Measurements from ENCODE around the gene KRTAP1-4. TPM values are rescaled to one million over a fixed set of nuclear protein-coding genes. Genes with fewer than 3 reads are reported as not detected.
"Not testable (repeated sequence)": the region's sequence is repeated elsewhere in the genome, so short reads cannot be mapped to it uniquely, and the experiment has no call there.

Gene KRTAP1-4
- total RNA-seq, 1 experiment from 2014 or later: not detected

GRCh38 chr17:41009301-41009760, 20.7 kb downstream of the KRTAP1-4 start:
- no peak for DNase-seq (ENCODE audit: extremely low read depth, low read depth)

- DNase-seq (ENCODE audit: extremely low read depth, low read depth): no peak
These were observed 21.2 kb downstream of the KRTAP1-4 start, which contains the start of gene KRTAP3-1 for GRCh38 chr17:41008811-41009210. KRTAP3-1 (minus strand) TSS chr17:41009128; CDS start chr17:41009074, 54 bp downstream.

GRCh38 chr17:41004397-41004796, 25.6 kb downstream of the KRTAP1-4 start:
- DNase-seq (ENCODE audit: extremely low read depth, low read depth): no peak

- no peak for DNase-seq (ENCODE audit: extremely low read depth, low read depth)
These were observed 26.1 kb downstream of the KRTAP1-4 start for GRCh38 chr17:41003926-41004325.

GRCh38 chr17:41002814-41003213, 27.2 kb downstream of the KRTAP1-4 start:
- no peak for DNase-seq (ENCODE audit: extremely low read depth, low read depth)

- DNase-seq (ENCODE audit: extremely low read depth, low read depth): no peak
These were observed 28.2 kb downstream of the KRTAP1-4 start for GRCh38 chr17:41001795-41002194.

- not testable (repeated sequence) for DNase-seq (ENCODE audit: extremely low read depth, low read depth)
These were observed 30.4 kb downstream of the KRTAP1-4 start, which contains the start of gene KRTAP3-2 for GRCh38 chr17:40999563-40999962. KRTAP3-2 (minus strand) TSS chr17:40999906; CDS start chr17:40999853, 53 bp downstream.

- DNase-seq (ENCODE audit: extremely low read depth, low read depth): no peak
These were observed 32.6 kb downstream of the KRTAP1-4 start for GRCh38 chr17:40997361-40997760.

- DNase-seq (ENCODE audit: extremely low read depth, low read depth): no peak
These were observed 33.2 kb downstream of the KRTAP1-4 start for GRCh38 chr17:40996829-40997228.

- no peak for DNase-seq (ENCODE audit: extremely low read depth, low read depth)
These were observed 34.9 kb downstream of the KRTAP1-4 start for GRCh38 chr17:40995116-40995515.

GRCh38 chr17:40993839-40994238, 36.2 kb downstream of the KRTAP1-4 start, which contains the start of gene KRTAP3-3:
KRTAP3-3 (minus strand) TSS chr17:40994164; CDS start chr17:40994097, 67 bp downstream.
- DNase-seq (ENCODE audit: extremely low read depth, low read depth): no peak

- DNase-seq (ENCODE audit: extremely low read depth, low read depth): no peak
These were observed 36.9 kb downstream of the KRTAP1-4 start for GRCh38 chr17:40993084-40993483.

- no peak for DNase-seq (ENCODE audit: extremely low read depth, low read depth)
These were observed 37.3 kb downstream of the KRTAP1-4 start for GRCh38 chr17:40992666-40993065.

GRCh38 chr17:40986920-40987319, 43.1 kb downstream of the KRTAP1-4 start:
- no peak for DNase-seq (ENCODE audit: extremely low read depth, low read depth)

- no peak for DNase-seq (ENCODE audit: extremely low read depth, low read depth)
These were observed 45.8 kb downstream of the KRTAP1-4 start, which contains the start of gene KRT40 for GRCh38 chr17:40984226-40984625. KRT40 (minus strand) TSS chr17:40984326; CDS start chr17:40984273, 53 bp downstream.

GRCh38 chr17:40981115-40981514, 48.9 kb downstream of the KRTAP1-4 start:
- DNase-seq (ENCODE audit: extremely low read depth, low read depth): no peak

GRCh38 chr17:40980596-40980995, 49.4 kb downstream of the KRTAP1-4 start:
- DNase-seq (ENCODE audit: extremely low read depth, low read depth): no peak

GRCh38 chr17:40980117-40980516, 49.9 kb downstream of the KRTAP1-4 start:
- DNase-seq (ENCODE audit: extremely low read depth, low read depth): no peak

Small RNA genes within 50 kb of the gene (small RNA-seq; reads per million reads assigned to genes)
- gene KRTAP3-4P: 0 reads per million in 2 experiments

Other genes starting within 250 kb of the KRTAP1-4 start
- gene KRT27, start 247.6 kb downstream of the KRTAP1-4 start, total RNA-seq (2014; rRNA removed; shearing (Covaris generic)): not detected in 2 replicates
- gene KRT28, start 230.2 kb downstream of the KRTAP1-4 start, total RNA-seq (2014; rRNA removed; shearing (Covaris generic)): not detected in 2 replicates
- 36.8 and 38.4 TPM in 2 replicates for gene KRT10, start 207.6 kb downstream of the KRTAP1-4 start, total RNA-seq (2014; rRNA removed; shearing (Covaris generic))
- gene KRT12, start 163.0 kb downstream of the KRTAP1-4 start, total RNA-seq (2014; rRNA removed; shearing (Covaris generic)): not detected in 2 replicates
- gene KRT20, start 145.0 kb downstream of the KRTAP1-4 start, total RNA-seq (2014; rRNA removed; shearing (Covaris generic)): not detected in 2 replicates
- gene KRT23, start 92.5 kb downstream of the KRTAP1-4 start, total RNA-seq (2014; rRNA removed; shearing (Covaris generic)): 0.07 TPM in 1 of 2 replicates, not detected in the other
- gene KRT39, start 63.2 kb downstream of the KRTAP1-4 start, total RNA-seq (2014; rRNA removed; shearing (Covaris generic)): not detected in 2 replicates
- not detected in 2 replicates for gene KRT40, start 45.9 kb downstream of the KRTAP1-4 start, total RNA-seq (2014; rRNA removed; shearing (Covaris generic))
- gene KRTAP3-3, start 36.0 kb downstream of the KRTAP1-4 start, total RNA-seq (2014; rRNA removed; shearing (Covaris generic)): not detected in 2 replicates
- gene KRTAP3-2, start 30.3 kb downstream of the KRTAP1-4 start, total RNA-seq (2014; rRNA removed; shearing (Covaris generic)): not detected in 2 replicates
- not detected in 2 replicates for gene KRTAP3-1, start 21.1 kb downstream of the KRTAP1-4 start, total RNA-seq (2014; rRNA removed; shearing (Covaris generic))
- not detected in 2 replicates for gene KRTAP1-5, start 3.0 kb downstream of the KRTAP1-4 start, total RNA-seq (2014; rRNA removed; shearing (Covaris generic))
- not detected in 2 replicates for gene KRTAP1-3, start 4.7 kb upstream of the KRTAP1-4 start, total RNA-seq (2014; rRNA removed; shearing (Covaris generic))
- gene KRTAP1-1, start 11.3 kb upstream of the KRTAP1-4 start, total RNA-seq (2014; rRNA removed; shearing (Covaris generic)): not detected in 2 replicates
- gene KRTAP2-1, start 17.1 kb upstream of the KRTAP1-4 start, total RNA-seq (2014; rRNA removed; shearing (Covaris generic)): not detected in 2 replicates
- gene KRTAP2-2, start 25.0 kb upstream of the KRTAP1-4 start, total RNA-seq (2014; rRNA removed; shearing (Covaris generic)): not detected in 2 replicates
- gene KRTAP2-3, start 29.9 kb upstream of the KRTAP1-4 start, total RNA-seq (2014; rRNA removed; shearing (Covaris generic)): not detected in 2 replicates
- gene KRTAP2-4, start 35.7 kb upstream of the KRTAP1-4 start, total RNA-seq (2014; rRNA removed; shearing (Covaris generic)): not detected in 2 replicates
- not detected in 2 replicates for gene KRTAP4-7, start 54.0 kb upstream of the KRTAP1-4 start, total RNA-seq (2014; rRNA removed; shearing (Covaris generic))
- not detected in 2 replicates for gene KRTAP4-8, start 67.9 kb upstream of the KRTAP1-4 start, total RNA-seq (2014; rRNA removed; shearing (Covaris generic))
- gene KRTAP4-16, start 72.0 kb upstream of the KRTAP1-4 start, total RNA-seq (2014; rRNA removed; shearing (Covaris generic)): not detected in 2 replicates
- gene KRTAP4-9, start 75.2 kb upstream of the KRTAP1-4 start, total RNA-seq (2014; rRNA removed; shearing (Covaris generic)): not detected in 2 replicates
- gene KRTAP4-11, start 88.2 kb upstream of the KRTAP1-4 start, total RNA-seq (2014; rRNA removed; shearing (Covaris generic)): not detected in 2 replicates
- not detected in 2 replicates for gene KRTAP4-12, start 94.0 kb upstream of the KRTAP1-4 start, total RNA-seq (2014; rRNA removed; shearing (Covaris generic))
- not detected in 2 replicates for gene KRTAP4-6, start 110.3 kb upstream of the KRTAP1-4 start, total RNA-seq (2014; rRNA removed; shearing (Covaris generic))
- gene KRTAP4-5, start 119.6 kb upstream of the KRTAP1-4 start, total RNA-seq (2014; rRNA removed; shearing (Covaris generic)): not detected in 2 replicates
- not detected in 2 replicates for gene KRTAP4-4, start 130.6 kb upstream of the KRTAP1-4 start, total RNA-seq (2014; rRNA removed; shearing (Covaris generic))
- gene KRTAP4-3, start 138.0 kb upstream of the KRTAP1-4 start, total RNA-seq (2014; rRNA removed; shearing (Covaris generic)): not detected in 2 replicates
- gene KRTAP4-2, start 148.0 kb upstream of the KRTAP1-4 start, total RNA-seq (2014; rRNA removed; shearing (Covaris generic)): not detected in 2 replicates
- 0.17 TPM in 1 of 2 replicates, not detected in the other for gene KRTAP4-1, start 154.7 kb upstream of the KRTAP1-4 start, total RNA-seq (2014; rRNA removed; shearing (Covaris generic))
- not detected in 2 replicates for gene KRTAP9-1, start 159.7 kb upstream of the KRTAP1-4 start, total RNA-seq (2014; rRNA removed; shearing (Covaris generic))
- gene KRTAP9-2, start 196.5 kb upstream of the KRTAP1-4 start, total RNA-seq (2014; rRNA removed; shearing (Covaris generic)): not detected in 2 replicates
- gene KRTAP9-3, start 202.3 kb upstream of the KRTAP1-4 start, total RNA-seq (2014; rRNA removed; shearing (Covaris generic)): not detected in 2 replicates
- gene KRTAP9-8, start 207.8 kb upstream of the KRTAP1-4 start, total RNA-seq (2014; rRNA removed; shearing (Covaris generic)): not detected in 2 replicates
- not detected in 2 replicates for gene KRTAP9-4, start 219.5 kb upstream of the KRTAP1-4 start, total RNA-seq (2014; rRNA removed; shearing (Covaris generic))
- not detected in 2 replicates for gene KRTAP9-9, start 225.2 kb upstream of the KRTAP1-4 start, total RNA-seq (2014; rRNA removed; shearing (Covaris generic))
- not detected in 2 replicates for gene KRTAP9-6, start 235.2 kb upstream of the KRTAP1-4 start, total RNA-seq (2014; rRNA removed; shearing (Covaris generic))
- not detected in 2 replicates for gene KRTAP9-7, start 245.5 kb upstream of the KRTAP1-4 start, total RNA-seq (2014; rRNA removed; shearing (Covaris generic))

Data from NCI-H460 (cell line).